ENCODE measurements around the gene RNF168. TPM values are rescaled to one million over a fixed set of nuclear protein-coding genes. Genes with fewer than 3 reads are reported as not detected.

The RNF168 gene
- total and polyA plus RNA-seq, 2 experiments from 2014 or later: 12.3 to 14.2 TPM

DNA sequence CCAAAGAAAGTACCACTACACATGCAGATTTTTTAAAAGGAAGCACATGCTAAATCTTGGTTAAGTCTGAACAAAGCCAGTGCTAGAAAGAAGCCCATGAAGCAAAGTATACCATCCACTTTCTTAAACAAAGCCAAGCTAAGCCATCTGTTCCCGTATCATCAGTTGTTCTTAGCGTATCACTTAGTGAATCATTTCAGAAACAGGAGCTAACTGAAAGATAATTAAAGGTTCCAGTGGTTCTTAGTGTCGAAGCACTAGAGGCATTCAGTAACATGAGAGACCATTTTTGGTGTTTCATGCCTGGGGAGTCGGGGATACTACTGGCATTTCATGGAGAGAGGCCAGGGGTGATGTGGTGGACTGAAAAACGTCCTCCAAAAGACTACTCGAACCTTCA lies 84.2 kb downstream of the RNF168 start:
- Histone ChIP-seq H3K4me2 (ENCODE audit: unreplicated experiment) (no peak overlapping the region), H2AFZ (no peak overlapping the region), H3F3A (ENCODE audit: insufficient read depth) (peaks cover 7% of the 10 kb centered on the region; the same call in 1 of the 2 replicates), H3K27me3 (replicated peaks; ENCODE audit: insufficient read depth) (no peaks in the 10 kb centered on the region), H3K9me2 (ENCODE audit: insufficient read depth) (no peaks in the 10 kb centered on the region), H3K36me3 (ENCODE audit: low read depth) (no peaks in the 10 kb centered on the region), H3K27ac (no peak overlapping the region), H3K4me3 (no peak overlapping the region), H3K79me2 (ENCODE audit: insufficient read depth) (peaks cover 100% of the 10 kb centered on the region), H3K4me1 (ENCODE audit: insufficient read depth) (peaks cover 6% of the 10 kb centered on the region; the same call in 1 of the 2 replicates), H3K9ac (no peak overlapping the region), H3K9me3 (ENCODE audit: low read depth) (no peaks in the 10 kb centered on the region), H4K20me1 (ENCODE audit: insufficient read depth) (0 out of 2 replicates have a peak, but pooled peaks cover 18% of the 10 kb centered on the region)
- WGBS, 2 experiments (ENCODE audit: low coverage in 1 of 2, low lambda C conversion rate in 2 of 2, missing lambda C conversion rate in 2 of 2): 89 to 90% methylated on average over 6 of the region's 6 CpGs
- no peak for TF ChIP-seq EZH2 (IDR thresholded peaks at IDR 0.05; ENCODE audit: insufficient read depth, poor library complexity, severe bottlenecking)
- no peak for TF ChIP-seq EZH2phosphoT487 (IDR thresholded peaks at IDR 0.05; ENCODE audit: insufficient read depth, low read depth)
- in situ Hi-C loops (cut with MboI): no loop called here
- DNase-seq: no peak

Small RNA genes lying within 50 kb of the gene (small RNA-seq; reads per million reads assigned to genes)
- gene AC083822.1 (ENCODE audit: low read depth, low replicate concordance) (not detected), gene AC117490.1 (ENCODE audit: low read depth, low replicate concordance) (not detected), gene RPS29P3 (ENCODE audit: low read depth, low replicate concordance) (not detected)

Other genes with a start within 250 kb of the RNF168 start
- gene PCYT1A, start 216.0 kb downstream of the RNF168 start, total RNA-seq (2014; rRNA removed; shearing (Covaris generic)): 96.3 and 116 TPM in 2 replicates
- gene PCYT1A, start 216.0 kb downstream of the RNF168 start, polyA plus RNA-seq (2016; fragmentation: Nextera tagmentation; extraction: Ambion mirVana): 37.2 and 38.3 TPM in 2 replicates
- gene DYNLT2B, start 185.5 kb downstream of the RNF168 start, total RNA-seq (2014; rRNA removed; shearing (Covaris generic)): 9.6 and 47.8 TPM in 2 replicates
- 39.7 and 42.4 TPM in 2 replicates for gene DYNLT2B, start 185.5 kb downstream of the RNF168 start, polyA plus RNA-seq (2016; fragmentation: Nextera tagmentation; extraction: Ambion mirVana)
- not detected in 2 replicates for gene TM4SF19, start 165.4 kb downstream of the RNF168 start, total RNA-seq (2014; rRNA removed; shearing (Covaris generic))
- not detected in 2 replicates for gene TM4SF19, start 165.4 kb downstream of the RNF168 start, polyA plus RNA-seq (2016; fragmentation: Nextera tagmentation; extraction: Ambion mirVana)
- 13.9 and 19.1 TPM in 2 replicates for gene UBXN7, start 71.3 kb downstream of the RNF168 start, total RNA-seq (2014; rRNA removed; shearing (Covaris generic))
- gene UBXN7, start 71.3 kb downstream of the RNF168 start, polyA plus RNA-seq (2016; fragmentation: Nextera tagmentation; extraction: Ambion mirVana): 38.7 and 40.2 TPM in 2 replicates
- gene SMCO1, start 11.6 kb upstream of the RNF168 start, total RNA-seq (2014; rRNA removed; shearing (Covaris generic)): not detected in 2 replicates
- not detected in 2 replicates for gene SMCO1, start 11.6 kb upstream of the RNF168 start, polyA plus RNA-seq (2016; fragmentation: Nextera tagmentation; extraction: Ambion mirVana)
- 8.9 and 9.4 TPM in 2 replicates for gene WDR53, start 64.8 kb upstream of the RNF168 start, total RNA-seq (2014; rRNA removed; shearing (Covaris generic))
- gene WDR53, start 64.8 kb upstream of the RNF168 start, polyA plus RNA-seq (2016; fragmentation: Nextera tagmentation; extraction: Ambion mirVana): 9.3 and 12.7 TPM in 2 replicates
- gene FBXO45, start 64.9 kb upstream of the RNF168 start, total RNA-seq (2014; rRNA removed; shearing (Covaris generic)): 7.2 and 10.7 TPM in 2 replicates
- gene FBXO45, start 64.9 kb upstream of the RNF168 start, polyA plus RNA-seq (2016; fragmentation: Nextera tagmentation; extraction: Ambion mirVana): 1.7 and 2.1 TPM in 2 replicates
- gene NRROS, start 135.9 kb upstream of the RNF168 start, total RNA-seq (2014; rRNA removed; shearing (Covaris generic)): 0.22 TPM in 1 of 2 replicates, not detected in the other
- not detected in 2 replicates for gene NRROS, start 135.9 kb upstream of the RNF168 start, polyA plus RNA-seq (2016; fragmentation: Nextera tagmentation; extraction: Ambion mirVana)
- 5.4 and 5.6 TPM in 2 replicates for gene CEP19, start 208.5 kb upstream of the RNF168 start, total RNA-seq (2014; rRNA removed; shearing (Covaris generic))
- gene CEP19, start 208.5 kb upstream of the RNF168 start, polyA plus RNA-seq (2016; fragmentation: Nextera tagmentation; extraction: Ambion mirVana): 4.5 and 5.7 TPM in 2 replicates
- 27.6 and 37.3 TPM in 2 replicates for gene PIGX, start 208.6 kb upstream of the RNF168 start, total RNA-seq (2014; rRNA removed; shearing (Covaris generic))
- 36.0 and 37.3 TPM in 2 replicates for gene PIGX, start 208.6 kb upstream of the RNF168 start, polyA plus RNA-seq (2016; fragmentation: Nextera tagmentation; extraction: Ambion mirVana)
- gene PAK2, start 236.1 kb upstream of the RNF168 start, total RNA-seq (2014; rRNA removed; shearing (Covaris generic)): 22.6 and 24.4 TPM in 2 replicates
- gene PAK2, start 236.1 kb upstream of the RNF168 start, polyA plus RNA-seq (2016; fragmentation: Nextera tagmentation; extraction: Ambion mirVana): 29.4 and 30.5 TPM in 2 replicates